ENCODE data around the gene CCDC185.

GRCh38 chr1:223344491-223344890 lies 48.7 kb upstream of the CCDC185 start:
- no peak for TF ChIP-seq POLR2A (IDR thresholded peaks at IDR 0.05; ENCODE audit: low read depth, low read length)
- TF ChIP-seq POLR2AphosphoS5 (IDR thresholded peaks at IDR 0.05; ENCODE audit: low read depth, low read length) = no peak
- TF ChIP-seq TAF1 (IDR thresholded peaks at IDR 0.05; ENCODE audit: borderline replicate concordance, low read depth, low read length) = no peak
